Airway epithelial cell (primary cell): Measurements from ENCODE around the gene TIGD1. TPM values are rescaled to one million over a fixed set of nuclear protein-coding genes. Genes with fewer than 3 reads are reported as not detected.

Experiments
- total RNA-seq: library from RNA; depleted of rRNA; stranded (reverse); fragments of >200 nt; gene quantifications from 2 replicates; pipeline ENCODE4 v1.2.3, GENCODE V29; 2015

Gene TIGD1
- 1.1 and 2.2 TPM in 2 replicates for total RNA-seq

DNA sequence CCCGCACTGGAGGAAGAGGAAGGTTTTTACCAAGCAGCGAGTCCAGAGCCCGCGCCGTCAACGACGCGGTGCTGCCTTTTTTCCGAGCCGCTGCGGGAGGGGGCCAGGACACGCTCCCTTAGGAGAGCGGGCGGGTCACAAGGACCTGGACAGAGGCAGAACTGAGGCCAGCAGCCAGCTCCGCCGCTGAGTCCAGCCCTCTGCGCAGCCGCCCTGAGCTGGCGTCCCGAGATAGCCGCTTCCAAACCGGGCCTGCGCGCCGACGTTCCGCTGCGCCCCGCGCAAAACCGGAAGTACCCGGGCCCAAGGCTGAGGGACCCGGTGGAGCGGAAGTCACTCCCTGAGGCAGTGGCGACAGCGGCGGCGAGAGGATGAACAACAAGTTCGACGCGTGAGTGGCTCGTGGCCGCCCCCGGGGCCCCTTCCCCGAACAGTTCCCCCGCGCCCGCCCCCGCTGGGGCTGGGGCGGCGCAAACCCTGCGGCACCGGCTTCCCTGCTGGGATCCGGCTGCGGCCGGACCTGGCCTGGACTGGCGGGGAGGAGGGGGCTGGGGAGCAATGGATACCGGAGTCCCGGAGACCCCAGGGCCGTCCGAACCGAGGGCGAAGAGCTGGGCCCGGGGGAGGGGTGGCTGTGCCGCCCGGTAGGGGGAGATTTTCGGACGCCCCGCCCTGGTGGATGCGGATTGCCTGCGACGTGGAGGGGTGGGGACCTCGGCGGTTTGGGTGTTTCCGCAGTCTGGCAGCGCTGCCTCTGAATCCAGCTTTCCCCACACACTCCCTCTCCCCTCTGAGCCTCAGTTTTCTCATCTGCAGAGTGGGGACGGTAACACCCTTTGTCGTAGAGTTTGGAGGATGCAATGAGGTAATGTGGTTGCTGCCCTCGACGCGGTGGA is at the start of gene TIGD1, which contains the start of gene EIF4E2:
Gene TIGD1 (minus strand): TSS at position 204 of the 896 bp plus-strand sequence. CDS start 675 bp downstream, outside the sequence.
Gene EIF4E2 (plus strand): TSS at position 336 of the 896 bp plus-strand sequence. CDS start 36 bp downstream, at position 372.

DNA sequence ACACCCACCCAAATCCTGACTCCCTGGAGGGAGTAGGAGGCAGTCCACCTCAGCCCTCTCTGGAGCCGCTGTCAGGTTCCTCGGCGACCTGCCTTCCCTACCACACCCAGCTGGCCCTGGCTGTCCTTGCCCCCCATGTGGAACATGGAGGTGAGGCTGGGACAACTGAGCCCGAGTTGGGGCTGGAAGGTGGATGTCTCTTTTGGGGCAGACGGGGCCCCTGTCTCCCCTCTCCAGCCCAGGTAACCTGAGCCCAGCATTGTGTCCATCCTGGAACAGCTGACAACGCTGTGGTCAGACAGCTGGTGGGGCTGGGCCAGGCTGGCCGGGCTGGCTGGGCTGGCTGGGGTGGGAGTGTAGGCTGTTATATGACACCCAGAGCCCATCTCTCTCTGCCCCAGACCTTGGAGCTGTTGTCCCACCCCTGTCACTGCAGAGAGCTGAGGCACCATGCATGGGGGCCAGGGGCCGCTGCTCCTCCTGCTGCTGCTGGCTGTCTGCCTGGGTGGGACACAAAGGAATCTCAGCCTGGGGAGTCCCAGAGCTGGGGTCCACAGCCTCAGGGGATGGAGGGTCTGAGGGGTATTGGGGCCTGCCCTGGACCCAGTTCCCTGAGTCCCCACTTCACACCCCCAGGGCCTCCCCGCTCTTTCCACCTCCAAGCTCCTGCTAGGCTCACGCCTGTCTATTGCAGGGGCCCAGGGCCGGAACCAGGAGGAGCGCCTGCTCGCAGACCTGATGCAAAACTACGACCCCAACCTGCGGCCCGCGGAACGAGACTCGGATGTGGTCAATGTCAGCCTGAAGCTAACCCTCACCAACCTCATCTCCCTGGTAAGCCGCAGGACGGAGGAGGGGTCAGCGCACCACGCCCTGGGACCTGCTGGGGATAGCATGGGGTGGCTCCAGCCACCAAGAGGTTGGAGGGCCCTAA is 10.8 kb downstream of the TIGD1 start, which contains the start of gene CHRNG:
Gene CHRNG (plus strand): TSS at position 395 of the 934 bp plus-strand sequence. CDS start 56 bp downstream, at position 451.

DNA sequence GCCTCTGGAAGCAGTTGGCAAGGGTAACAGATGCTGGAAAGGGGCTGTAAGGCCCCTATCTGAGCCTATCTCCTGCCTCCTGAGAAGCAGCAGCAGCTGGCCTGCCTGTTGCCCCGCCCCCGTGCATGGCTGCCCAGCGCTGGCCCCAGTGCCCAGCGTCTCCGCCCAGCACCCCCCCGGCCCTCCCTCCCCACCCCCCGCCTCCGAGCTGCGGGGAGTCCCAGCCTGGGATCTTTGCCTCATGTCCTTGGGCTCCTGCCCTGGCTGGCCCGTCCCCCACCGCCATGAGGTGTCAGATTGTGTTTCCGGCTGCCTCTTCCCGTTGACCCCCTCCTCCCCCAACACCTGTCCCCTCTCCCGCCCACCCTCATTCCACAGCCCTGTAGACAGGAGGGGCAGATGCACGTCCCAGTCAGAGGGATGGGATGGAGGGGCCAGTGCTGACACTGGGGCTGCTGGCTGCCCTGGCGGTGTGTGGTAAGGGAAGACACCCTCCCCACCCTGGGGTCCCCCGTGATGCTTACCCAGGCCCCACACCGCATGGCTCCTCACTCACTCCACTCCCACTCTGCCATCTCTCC is 24.5 kb downstream of the TIGD1 start, which contains the start of gene CHRND:
Gene CHRND (plus strand): TSS at position 370 of the 581 bp plus-strand sequence. CDS start 56 bp downstream, at position 426.

DNA sequence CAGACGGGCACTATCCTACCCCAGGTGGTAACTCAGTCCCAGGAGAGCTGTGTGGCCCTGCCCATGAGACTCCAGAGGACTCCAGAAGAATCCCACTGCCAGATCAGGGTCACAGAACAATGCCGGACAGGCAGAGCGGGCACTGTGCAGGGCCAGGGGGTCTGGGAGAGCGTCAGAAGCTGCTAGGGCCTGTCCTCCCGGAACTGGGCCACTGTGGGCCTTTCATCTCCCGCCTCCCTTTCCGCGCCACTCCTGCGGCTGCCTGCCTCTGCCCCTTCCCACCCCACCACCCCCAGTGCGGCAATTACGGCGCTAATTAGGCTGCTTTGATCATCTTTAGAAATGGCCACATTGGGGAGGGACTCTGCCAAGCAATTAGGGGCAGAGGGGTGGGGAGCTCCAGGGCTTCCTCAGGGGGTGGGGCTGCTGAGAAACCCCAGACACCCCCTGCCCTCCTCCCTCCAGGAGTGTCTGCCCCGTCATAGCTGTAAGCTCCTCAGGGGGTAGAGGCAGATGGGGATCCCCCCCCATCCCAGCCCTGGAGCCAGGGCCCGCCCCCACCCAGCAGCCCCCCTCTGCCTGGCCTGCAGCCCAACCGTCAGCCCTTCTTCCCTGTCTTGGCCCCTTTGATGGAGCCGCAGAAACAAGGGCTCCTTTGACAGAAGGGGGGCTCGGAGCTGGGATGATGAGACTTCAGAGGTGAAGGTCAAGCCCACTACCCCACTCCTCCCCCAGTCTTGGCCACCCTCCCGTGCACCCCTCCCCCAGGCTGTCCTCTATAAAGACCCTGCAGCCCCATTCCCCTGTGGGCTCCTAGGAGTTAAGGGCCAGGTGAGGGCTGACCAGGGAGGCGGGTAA is 30.5 kb downstream of the TIGD1 start, which contains the start of gene PRSS56:
Gene PRSS56 (plus strand): TSS at position 808 of the 858 bp plus-strand sequence. CDS start 211 bp downstream, outside the sequence.

Other genes starting within 250 kb of the TIGD1 start
- not detected in 2 replicates for gene ALPP, start 171.8 kb downstream of the TIGD1 start, total RNA-seq
- gene ALPG, start 143.7 kb downstream of the TIGD1 start, total RNA-seq = not detected in 2 replicates
- gene ALPI, start 94.4 kb downstream of the TIGD1 start, total RNA-seq = not detected in 2 replicates
- not detected in 2 replicates for gene ECEL1, start 62.7 kb downstream of the TIGD1 start, total RNA-seq
- gene PRSS56, start 30.2 kb downstream of the TIGD1 start, total RNA-seq = not detected in 2 replicates
- gene CHRND, start 24.4 kb downstream of the TIGD1 start, total RNA-seq = not detected in 2 replicates
- gene CHRNG, start 10.9 kb downstream of the TIGD1 start, total RNA-seq = not detected in 2 replicates
- 86.3 and 104 TPM in 2 replicates for gene EIF4E2, start 132 bp upstream of the TIGD1 start, total RNA-seq
- 0.21 and 0.84 TPM in 2 replicates for gene EFHD1, start 83.0 kb upstream of the TIGD1 start, total RNA-seq
- 29.7 and 36.9 TPM in 2 replicates for gene GIGYF2, start 146.8 kb upstream of the TIGD1 start, total RNA-seq
- not detected in 2 replicates for gene KCNJ13, start 226.0 kb upstream of the TIGD1 start, total RNA-seq